Eye (tissue), 1 donor: ENCODE measurements around the gene SERPINA9.

ENCODE experiments used
- DNase-seq: peaks from one replicate; pipeline ENCODE4 v3.0.0-alpha.2; 2015

SERPINA9 gene

DNA sequence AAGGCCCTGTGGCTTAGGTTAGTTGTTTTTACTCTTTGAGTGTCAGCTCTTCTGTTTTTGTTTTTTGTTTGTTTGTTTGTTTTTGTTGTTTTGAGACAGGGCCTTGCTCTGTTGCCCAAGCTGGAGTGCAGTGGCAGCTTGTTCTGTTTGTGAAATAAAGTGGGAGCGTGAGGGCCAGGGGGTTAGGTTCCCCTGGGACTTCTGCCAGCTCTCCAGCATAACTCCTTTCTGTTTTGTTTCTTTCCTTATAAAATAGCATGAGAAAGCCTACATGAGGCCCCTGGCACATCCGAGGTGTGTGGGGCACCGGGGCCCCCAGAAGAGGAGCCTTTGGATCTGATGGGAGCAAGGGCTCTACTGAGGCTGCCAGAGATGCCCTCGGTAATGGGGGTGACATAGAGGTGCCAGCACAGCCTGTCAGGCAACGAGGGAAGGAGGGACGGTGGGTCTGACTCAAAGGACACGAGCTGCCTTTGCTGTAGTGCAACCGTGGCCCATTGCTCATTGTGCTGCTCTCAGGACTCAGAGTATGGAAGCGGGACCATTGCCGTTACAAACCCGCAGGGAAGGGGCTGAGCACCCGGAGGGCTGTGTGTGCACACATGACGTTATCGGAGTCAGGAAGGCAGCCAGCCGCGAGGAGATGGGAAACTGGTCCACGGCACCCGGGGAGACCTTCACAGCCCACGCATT is 14.3 kb downstream of the SERPINA9 start:
- no peak for DNase-seq

DNA sequence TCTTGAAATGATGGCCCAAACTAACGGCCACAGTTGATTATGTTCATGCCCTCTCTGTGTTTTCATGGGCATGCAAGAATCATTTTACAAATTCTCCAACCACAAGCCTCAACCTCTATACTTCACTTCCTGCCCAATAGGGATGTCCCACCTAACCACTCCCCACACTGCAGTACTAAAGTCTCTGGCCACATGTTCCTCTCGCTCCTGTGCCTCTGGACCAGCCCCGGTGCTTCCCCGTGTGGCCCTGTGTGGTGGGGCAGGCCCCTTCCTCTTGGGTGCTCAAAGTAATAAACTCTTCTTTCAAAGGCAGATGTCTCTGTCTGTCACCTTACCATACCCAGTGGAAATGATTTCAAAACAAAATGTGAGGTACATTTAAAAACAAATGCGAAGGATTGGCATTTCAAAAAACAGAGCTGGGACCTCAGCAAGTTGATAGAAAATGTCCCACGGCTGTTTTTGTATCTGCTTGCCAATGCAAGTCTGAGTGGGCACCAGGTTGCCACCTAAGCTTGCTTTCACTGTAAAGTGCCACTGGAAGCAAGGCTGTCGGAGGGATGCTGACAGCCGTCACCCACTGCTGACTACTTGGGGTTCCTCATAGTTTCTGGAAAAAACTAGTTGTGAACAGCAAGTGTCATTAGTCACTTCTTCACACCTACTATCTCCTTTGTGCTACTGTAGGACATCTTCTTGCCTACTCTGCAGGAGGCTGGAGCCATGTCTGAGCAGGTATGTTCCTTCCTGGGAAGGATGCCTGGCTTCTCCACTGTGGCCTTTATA is 15.2 kb downstream of the SERPINA9 start:
- no peak for DNase-seq

DNA sequence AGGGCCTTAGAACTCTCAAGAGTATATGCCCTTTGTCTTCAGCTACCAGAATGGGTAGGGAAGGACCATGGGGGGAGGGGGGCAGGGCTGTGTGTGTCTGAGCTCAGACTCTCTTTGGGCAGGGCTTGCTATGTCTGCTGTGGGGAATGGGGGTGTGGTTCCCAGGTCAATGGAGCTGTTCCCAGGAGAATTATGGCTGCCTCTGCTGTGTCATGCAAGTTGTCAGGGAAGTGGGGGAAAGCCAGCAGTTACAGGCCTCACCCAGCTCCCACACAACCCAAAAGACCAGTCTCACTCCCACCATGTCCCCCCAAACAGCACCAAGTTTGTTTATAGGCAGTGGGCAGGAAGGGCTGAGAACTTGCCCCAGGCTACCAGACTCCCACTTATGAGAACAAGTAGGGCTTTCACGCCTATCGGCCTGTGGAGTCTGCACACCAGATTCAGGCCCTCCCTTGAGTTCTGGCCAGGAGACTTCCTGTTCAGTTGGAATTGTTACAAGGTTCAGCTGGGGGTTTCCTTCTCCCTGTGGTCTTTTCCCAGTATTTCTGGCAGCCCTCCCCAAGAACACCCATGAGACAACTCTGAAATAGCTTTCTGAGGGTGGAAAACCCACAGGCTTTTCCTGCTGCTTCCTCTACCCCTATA is 17.3 kb downstream of the SERPINA9 start:
- no peak for DNase-seq

DNA sequence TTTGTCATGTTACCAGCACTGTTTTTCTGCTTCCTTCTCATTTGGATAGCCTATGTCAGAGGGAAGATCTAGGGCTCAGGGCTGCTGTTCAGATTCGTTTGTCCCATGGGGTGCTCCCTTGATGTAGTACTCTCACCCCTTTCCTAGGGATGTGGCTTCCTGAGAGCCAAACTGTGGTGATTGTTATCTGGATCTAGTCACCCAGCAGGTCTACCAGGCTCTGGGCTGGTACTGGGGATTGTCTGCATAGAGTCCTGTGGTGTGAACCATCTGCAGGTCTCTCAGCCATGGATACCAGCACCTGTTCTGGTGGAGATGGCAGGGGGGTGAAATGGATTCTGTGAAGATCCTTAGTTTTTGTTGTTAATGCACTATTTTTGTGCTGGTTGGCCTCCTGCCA is 17.9 kb downstream of the SERPINA9 start:
- DNase-seq: no peak

DNA sequence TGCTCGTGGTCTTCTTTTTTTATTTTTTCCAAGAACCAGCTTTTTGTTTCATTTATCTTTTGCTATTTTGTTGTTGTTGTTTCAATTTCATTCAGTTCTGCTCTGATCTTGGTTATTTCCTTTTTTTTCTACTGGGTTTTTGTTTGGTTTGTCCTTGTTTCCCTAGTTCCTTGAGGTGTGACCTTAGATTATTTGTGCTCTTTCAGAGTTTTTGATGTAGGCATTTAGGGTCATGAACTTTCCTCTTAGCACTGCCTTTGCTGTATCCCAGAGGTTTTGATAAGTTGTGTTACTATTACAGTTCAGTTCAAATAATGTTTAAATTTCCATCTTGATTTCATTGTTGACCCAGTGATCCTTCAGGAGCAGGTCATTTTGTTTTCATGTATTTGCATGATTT is 20.1 kb downstream of the SERPINA9 start:
- DNase-seq: no peak

DNA sequence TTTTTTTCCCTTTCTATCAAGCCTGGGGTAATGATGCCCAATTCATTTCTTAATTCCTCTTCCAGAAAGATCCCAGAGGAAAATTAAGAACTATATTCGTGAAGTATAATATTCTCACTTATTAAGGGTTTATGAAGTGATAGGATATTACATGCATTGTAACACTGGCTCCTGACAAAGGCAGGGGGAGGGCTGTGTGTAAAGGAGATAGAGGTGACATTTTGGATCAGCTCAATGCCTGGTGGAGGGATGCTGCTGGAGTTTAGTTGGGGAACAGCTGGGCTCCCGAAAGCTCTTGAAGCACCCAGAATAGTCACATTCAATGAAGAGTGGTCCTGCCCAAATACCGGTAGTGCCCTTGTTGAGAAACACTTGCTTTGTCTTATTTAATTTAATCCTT is 24.2 kb downstream of the SERPINA9 start:
- no peak for DNase-seq

DNA sequence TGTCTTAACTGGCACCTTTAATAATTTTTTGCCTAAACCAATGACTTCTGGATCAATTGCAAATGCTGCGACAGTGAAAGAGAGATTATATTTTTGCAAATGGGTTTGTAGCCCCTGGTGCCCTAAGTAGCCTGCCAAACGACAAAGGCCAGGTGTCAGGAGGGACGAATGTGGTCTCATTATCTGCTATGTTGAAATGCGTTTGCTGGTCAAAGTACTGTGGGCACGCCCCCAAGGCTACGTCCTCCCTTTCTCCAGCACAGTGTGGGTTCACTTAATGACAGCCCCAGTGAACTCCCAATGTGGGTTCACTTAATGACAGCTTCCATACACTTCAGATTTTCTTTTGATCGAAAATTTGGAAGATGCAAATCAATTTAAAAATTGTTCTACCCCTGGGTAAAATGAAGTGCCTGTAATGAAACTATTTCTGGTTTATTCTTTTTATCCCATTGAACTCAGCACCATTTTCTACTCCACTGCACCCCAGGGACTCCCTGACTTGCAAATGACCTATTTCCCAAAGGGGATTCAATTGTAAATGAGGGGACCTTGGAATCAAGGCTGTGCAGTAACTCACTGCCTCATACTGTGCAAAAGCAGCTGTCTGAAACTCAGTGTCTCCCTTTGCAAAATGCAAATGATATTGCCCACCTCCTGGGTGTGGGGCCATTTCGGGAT is 24.8 kb downstream of the SERPINA9 start:
- DNase-seq: no peak

DNA sequence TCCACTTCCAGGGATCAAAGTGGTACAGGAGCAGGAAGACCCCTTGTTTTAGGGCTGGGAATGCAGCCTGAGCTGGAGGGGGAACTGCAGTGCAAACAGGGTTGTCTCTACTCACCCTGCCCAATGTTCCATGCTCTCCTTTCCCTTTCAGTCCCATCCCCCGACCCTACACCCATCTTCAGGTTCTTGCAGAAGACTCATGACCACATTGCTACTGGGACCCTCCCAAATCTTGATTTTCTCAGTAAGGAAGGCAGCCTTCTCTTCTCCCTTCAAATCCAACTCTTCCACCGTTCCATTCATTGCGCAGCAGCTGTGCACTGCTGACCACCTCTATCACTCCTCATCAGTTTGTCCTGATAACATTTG is 25.3 kb downstream of the SERPINA9 start:
- no peak for DNase-seq

DNA sequence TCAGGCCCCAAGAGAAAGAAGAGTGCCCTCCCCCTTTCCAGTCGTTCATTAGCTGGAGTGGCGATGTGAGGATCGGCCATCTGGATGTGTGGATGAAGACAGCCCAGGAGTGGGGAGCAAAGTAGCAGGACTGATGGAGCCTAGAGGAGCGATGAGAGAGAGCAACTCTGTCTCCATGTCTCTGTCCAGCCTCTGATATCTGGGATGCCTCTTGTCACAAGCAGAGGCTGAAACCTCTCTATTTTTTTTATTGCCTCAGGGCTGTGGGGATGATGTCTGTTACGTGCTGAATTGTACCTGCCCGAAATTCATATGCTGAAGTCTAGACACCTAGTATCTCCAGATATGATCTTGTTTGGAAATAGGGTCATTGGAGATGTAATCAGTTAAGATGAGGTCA is 26.1 kb downstream of the SERPINA9 start:
- no peak for DNase-seq

DNA sequence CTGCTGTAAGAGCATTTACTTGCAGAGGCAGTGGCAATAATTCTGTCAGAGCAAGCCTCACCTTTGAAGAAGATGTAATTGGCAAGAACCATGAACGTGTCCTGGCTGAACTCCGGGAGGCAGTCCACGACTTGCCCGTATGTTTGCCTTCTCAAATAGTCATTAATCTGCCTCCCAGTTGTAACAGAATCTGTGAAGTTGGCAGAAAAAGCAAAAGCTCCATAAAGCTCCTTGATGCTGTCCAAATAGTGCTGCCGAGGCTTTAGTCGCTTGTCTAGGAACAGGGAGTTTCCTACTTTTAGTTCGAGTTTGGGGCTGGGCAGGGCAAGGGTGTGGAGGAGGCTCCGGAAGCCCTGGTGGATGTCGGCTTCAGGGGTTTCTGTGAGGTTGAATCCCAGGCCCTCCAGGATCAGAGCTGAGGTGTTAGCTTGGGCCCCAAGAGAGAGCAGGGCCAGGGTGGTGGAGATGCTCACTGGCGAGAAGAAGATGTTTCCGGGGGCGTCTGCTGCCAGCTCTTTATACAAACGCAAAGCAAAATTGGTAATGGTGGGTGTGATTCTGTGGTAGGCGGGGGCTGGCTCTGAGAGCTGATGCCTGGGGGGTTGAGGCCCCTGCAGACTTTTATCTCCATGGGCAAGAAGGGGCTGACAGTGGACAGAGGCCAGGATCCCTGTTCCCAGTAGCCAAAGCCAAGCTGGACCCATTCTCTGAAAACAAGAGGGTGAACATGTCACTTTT is 27.8 kb downstream of the SERPINA9 start:
- no peak for DNase-seq

DNA sequence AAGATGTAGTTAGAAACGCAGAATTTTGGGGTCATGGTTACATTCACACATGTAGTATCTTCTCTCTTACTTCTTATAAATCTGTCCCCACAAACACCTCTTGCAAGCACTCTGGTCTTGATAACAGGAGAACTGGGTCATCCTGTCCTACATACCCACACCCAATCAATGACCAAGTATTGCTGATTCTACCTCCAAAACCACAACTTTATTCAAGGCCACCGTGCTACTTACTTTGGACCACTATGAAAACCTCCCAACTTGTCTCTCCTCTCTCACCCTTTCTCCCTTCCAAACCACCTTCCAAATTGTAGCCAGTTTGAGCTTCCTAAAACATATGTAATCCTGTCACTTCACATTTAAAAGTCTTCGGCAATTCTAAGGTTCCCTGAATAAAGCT is 28.8 kb downstream of the SERPINA9 start:
- no peak for DNase-seq

DNA sequence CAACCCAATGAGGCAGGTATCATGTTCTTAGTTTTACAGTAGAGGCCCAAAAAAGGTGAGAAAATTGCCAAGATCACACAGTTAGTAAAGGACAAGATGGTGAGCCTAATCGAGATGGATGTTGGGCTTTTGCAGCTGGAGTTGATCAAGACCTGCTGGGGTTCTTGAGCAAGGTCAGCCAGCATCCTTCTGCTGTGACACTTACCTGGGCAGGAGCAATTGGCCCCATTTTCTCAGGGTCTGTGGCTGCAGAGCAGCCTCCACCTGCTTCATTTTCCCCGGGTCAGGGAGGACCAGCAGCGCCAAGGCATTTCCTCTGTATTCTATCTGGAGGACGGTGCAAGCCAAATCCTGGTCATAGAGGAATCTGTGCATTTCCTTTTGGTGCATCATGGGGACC is 29.9 kb downstream of the SERPINA9 start:
- DNase-seq: no peak

DNA sequence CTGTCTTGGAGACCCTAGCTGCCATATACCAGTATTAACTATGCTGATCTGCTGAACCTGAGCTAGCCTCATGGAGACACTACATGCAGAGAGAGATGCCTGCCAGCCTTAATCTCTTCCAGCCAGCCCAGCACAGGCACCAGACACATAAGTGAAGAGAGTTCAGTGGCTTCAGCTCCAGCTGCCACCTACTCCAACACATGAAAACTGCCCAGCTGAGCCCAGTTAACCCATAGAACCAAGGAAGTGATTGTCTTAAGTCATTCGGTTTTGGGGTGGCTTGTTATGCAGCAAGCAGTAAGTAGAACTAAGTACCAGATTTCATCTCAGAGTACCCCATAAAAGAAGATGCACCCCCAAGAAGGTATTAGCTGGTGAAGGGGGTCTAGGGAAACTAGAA is 31.0 kb downstream of the SERPINA9 start:
- DNase-seq: no peak

DNA sequence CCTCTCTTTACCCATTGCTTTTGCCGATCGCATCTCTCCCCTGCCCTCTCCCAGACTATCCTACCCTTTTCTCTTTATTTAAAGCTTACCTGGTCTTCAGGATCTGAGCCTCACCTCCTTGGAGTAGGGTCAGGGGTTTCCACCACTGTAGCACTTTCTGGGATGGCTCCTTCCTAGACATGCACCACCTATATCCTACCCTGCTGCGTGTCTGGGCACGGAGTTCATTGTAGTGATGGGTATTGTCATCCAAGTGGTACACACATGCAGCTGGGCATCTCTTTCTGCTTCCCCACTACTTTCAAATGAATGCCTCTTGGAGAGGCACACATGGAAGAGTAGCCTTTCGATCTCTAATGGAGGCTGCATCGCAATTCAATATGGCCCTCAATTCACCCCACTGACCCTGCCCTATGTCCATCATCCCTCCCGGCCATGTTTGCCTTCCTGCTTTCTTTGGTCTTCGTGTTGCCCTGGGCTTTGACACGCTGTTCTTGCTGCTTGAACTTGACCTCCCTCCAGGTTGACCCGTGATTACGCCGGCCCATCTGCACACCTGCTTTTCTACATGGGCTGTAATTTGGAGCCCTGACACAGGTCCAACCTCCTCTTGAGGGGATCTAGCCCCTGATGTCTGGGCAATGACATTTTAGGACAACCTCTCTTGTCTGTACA is 34.3 kb downstream of the SERPINA9 start:
- DNase-seq: no peak

DNA sequence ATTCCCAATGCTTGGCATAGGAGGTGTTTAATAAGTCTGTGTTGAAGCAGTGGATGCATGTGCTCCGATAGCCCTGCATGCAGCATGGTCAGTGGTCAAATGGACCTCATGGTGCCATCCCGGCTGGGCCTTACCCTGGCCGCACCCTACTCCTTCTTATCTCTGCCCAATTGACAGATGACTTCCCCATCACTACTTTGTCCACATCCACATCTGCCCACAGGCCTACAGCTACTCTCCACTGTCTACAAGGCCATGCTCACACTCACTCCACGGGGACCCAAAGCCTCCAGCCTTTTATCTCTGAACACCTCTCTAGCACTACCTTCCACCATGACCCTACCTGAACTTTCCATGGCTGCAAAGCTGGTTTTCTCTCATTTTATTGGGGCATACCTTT is 34.9 kb downstream of the SERPINA9 start:
- DNase-seq: no peak

DNA sequence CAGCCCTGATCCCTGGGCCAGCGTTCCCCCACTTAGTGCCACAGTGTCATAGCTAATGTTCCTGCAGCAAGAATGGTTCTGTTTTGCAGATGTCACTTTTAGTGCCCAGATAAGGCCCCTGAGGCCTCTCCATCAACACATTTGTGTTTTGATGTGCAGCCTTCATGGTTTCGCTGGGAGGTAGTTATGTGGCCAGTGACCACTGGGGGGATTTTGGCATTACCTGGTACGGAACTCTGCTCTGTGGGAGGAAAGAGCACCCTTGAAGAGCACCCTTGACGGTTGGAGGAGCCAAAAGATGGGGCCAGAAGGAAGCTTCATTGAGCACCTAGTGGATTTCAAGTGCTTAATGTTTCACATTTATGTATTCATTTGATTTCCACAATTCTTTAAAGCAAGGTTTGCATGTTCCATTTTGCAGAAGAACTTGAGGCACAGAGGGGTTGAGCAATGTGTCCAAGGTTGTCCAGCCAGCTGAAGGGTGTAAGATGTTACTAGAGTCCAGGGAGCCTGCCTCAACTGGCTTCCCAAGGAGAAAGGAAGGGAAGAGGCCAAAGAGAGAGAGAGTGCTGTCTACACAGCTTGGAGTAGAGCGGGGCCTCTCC is 36.4 kb downstream of the SERPINA9 start:
- no peak for DNase-seq

DNA sequence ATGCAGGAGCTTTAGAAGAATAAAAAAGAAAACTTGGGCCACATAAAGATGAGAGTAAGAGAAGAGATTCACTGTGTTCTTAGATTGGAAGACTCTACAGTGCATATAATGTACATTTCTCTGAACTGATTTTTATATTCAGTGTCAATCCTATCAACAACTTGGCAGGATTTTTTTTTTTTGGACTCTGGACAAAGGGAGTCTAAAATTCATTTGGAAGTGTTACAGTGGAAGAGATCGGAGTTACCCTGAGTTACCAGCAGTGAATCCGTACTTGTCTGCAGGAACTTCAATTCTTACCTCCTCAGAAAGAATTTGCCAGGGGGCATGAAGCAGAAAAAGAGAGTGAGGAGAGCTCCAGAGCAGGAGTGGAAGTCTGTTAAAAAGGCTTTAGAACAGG is 47.4 kb downstream of the SERPINA9 start:
- no peak for DNase-seq

DNA sequence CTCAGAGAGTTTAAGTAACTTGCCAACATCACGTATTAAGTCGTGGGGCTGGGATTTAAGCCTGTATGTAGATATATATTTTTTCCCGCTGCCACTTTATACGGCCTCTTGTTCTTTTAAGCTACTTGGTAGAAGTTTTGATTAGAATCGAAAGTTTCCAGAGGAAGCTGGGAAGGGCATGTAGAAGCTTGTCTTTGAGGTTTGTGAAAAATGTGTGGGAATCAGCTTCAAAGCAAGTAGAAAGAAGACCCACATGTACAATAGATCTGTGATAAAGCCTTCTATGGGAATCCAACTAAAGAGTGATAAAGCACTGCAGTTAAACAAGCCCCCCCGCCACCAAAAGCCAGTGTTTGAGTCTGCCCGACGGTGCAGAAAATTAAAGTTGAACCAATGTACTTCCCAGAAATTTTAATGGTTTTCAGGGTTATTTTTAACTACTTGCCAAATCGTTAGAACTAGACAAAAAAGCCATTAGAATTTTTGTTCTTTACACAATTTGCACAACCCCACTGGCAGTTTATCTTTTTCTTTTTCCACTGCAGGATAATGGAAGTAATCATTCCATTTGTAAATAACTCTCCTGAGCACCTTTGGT is 48.9 kb downstream of the SERPINA9 start:
- no peak for DNase-seq

DNA sequence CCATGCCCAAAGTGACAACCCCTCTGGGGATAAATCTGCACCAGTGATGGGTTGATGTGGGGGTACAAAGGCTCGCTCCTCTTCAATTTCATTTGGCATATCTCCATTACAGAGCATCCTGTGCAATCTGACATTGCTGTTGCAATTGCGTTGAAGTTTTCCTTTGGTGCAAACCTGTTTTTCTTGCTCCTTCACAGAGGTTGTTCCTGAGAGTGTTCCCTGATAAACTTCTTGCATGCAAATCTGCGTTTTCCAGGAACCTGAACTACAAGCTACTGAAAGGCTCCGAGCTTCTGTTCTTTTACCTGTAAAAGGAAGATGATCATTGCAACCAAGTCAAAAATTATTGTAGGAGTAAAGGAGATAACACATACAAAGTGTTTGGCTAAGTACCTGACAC is 49.5 kb downstream of the SERPINA9 start:
- no peak for DNase-seq

DNA sequence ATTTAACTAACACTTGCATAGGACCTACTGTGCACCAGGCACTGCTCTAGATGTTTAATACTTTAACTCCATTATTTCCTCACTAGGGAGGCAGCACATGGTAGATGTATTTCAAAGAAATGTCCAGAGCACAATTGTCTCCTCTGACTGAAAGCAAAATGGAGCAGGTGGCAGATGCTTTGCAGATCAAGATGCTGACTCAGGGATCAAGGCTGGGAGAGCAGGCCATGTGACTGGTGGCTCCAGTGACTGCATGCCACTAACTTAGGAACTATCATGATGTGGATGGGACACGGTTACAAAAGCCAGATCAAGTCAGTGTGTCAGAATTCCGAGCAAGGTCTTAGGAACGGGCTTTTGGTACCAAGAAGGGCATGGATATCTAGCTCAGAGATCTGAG is 51.6 kb downstream of the SERPINA9 start:
- DNase-seq: no peak

DNA sequence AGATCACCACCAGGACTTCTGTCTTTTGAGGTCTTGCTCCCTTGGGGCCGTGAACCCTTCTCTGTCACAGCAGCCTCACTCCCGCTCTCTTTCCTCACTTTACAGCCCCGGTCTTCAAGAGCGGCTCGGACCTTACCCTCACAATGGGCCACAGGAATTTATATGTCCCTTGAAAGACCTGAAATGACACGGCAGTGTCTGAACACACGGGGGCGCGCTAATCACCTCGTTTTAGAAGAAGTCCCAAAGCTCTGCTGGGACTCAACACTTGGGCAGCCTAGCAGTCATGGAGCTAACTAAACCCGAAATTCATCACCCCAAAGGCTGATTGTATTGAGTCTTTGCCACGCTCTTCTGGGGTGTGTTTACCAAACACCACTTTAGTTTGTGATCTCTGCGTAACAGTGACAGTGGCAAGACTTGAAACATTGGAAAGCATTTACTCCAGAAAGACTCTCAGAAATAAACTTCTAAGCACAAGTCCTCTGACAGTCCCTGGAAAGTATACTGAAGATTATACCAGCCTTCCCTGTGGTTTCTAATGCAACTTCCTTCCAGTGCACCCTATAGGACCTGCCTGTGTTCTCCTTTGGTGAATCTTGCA is 52.4 kb downstream of the SERPINA9 start:
- peak; percentile 80 for DNase-seq
